A673 (cell line): ENCODE data around the gene PKLR. TPM values are rescaled to one million over a fixed set of nuclear protein-coding genes. Genes with fewer than 3 reads are reported as not detected.
"Not testable (repeated sequence)": the region's sequence is repeated elsewhere in the genome, so short reads cannot be mapped to it uniquely, and the experiment has no call there.

ENCODE experiments used
- BruUV-seq: library from RNA; stranded (reverse); fragments of 400-500 nt; replicated peaks from 2 replicates; lab custom pipeline; 2021; lab: Mats Ljungman, UMichigan
- CTCF ChIA-PET: fragments of 300-600 bp; sonication (Branson Sonifier 250); formaldehyde crosslinking; loops from one replicate; lab custom pipeline; 2022; ENCODE audit warnings: antibody characterized with exemption; lab: Charles Lee
- POLR2A ChIA-PET: fragments of 300-600 bp; sonication (Branson Sonifier 250); formaldehyde crosslinking; loops from one replicate; lab custom pipeline; 2022; ENCODE audit warnings: antibody characterized with exemption; ENCODE audit not compliant: low non-redundant PET; lab: Charles Lee
- DNase-seq: peaks from one replicate; pipeline ENCODE4 v3.0.0-alpha.2; 2015; ENCODE audit warnings: low spot score
- H3K27ac ChIP-seq: fragments of 200-600 bp; sonication (generic); 2 replicates; pipeline ENCODE4 v1.5.1; 2016; ENCODE audit warnings: mixed run types, low read depth, mild to moderate bottlenecking, mixed read lengths, antibody characterized with exemption, low read length; ENCODE audit not compliant: poor library complexity, severe bottlenecking
- H3K27me3 ChIP-seq: fragments of 200-600 bp; sonication (generic); replicated peaks from 2 replicates; pipeline ENCODE4 v1.6.1; 2017; ENCODE audit warnings: mixed run types, low read depth, mild to moderate bottlenecking, mixed read lengths, antibody characterized with exemption, low read length; ENCODE audit not compliant: insufficient read depth, poor library complexity
- H3K36me3 ChIP-seq: fragments of 200-600 bp; sonication (generic); 2 replicates; pipeline ENCODE4 v1.6.1; 2016; ENCODE audit warnings: mixed run types, mild to moderate bottlenecking, mixed read lengths, antibody characterized with exemption, low read length; ENCODE audit not compliant: insufficient read depth, poor library complexity, severe bottlenecking
- H3K4me1 ChIP-seq: fragments of 200-600 bp; sonication (generic); 2 replicates; pipeline ENCODE4 v1.6.1; 2017; ENCODE audit warnings: mixed run types, mild to moderate bottlenecking, mixed read lengths, antibody characterized with exemption, low read length; ENCODE audit not compliant: insufficient read depth, poor library complexity, severe bottlenecking
- H3K4me3 ChIP-seq: fragments of 200-600 bp; sonication (generic); 2 replicates; pipeline ENCODE4 v1.5.1; 2016; ENCODE audit warnings: low read depth, mixed run types, mild to moderate bottlenecking, mixed read lengths, low read length; ENCODE audit not compliant: poor library complexity, severe bottlenecking
- H3K9me3 ChIP-seq: fragments of 200-600 bp; sonication (generic); 2 replicates; pipeline ENCODE4 v1.6.1; 2016; ENCODE audit warnings: mixed run types, low read depth, mild to moderate bottlenecking, mixed read lengths, antibody characterized with exemption, low read length; ENCODE audit not compliant: poor library complexity, severe bottlenecking
- EZH2 ChIP-seq: fragments of 200-600 bp; sonication (generic); IDR thresholded peaks from 2 replicates; pipeline ENCODE4 v1.6.1; 2017; ENCODE audit warnings: borderline replicate concordance, low read depth, mild to moderate bottlenecking, mixed read lengths, antibody characterized with exemption, low read length; ENCODE audit not compliant: poor library complexity, severe bottlenecking
- intact Hi-C: fragments of 100-400 bp; cut with micrococcal nuclease; formaldehyde crosslinking; loops from one replicate; pipeline ENCODE4 v1.10.0; 2022; ENCODE audit not compliant: unreplicated experiment
- total RNA-seq: library from RNA; stranded (reverse); gene quantifications from 2 replicates; pipeline ENCODE4 v1.2.3, GENCODE V29; 2021
- TF ChIP-seq, protein P1 (sequence below): fragments of 300-800, 200-600 bp; sonication (generic); conservative IDR thresholded peaks from 2 replicates; pipeline ENCODE4 v1.5.1; 2017; ENCODE audit warnings: low read depth, mild to moderate bottlenecking, antibody characterized with exemption, low read length, moderate library complexity, mixed read lengths

PKLR gene
- total RNA-seq, 1 experiment from 2014 or later, result not detected

DNA sequence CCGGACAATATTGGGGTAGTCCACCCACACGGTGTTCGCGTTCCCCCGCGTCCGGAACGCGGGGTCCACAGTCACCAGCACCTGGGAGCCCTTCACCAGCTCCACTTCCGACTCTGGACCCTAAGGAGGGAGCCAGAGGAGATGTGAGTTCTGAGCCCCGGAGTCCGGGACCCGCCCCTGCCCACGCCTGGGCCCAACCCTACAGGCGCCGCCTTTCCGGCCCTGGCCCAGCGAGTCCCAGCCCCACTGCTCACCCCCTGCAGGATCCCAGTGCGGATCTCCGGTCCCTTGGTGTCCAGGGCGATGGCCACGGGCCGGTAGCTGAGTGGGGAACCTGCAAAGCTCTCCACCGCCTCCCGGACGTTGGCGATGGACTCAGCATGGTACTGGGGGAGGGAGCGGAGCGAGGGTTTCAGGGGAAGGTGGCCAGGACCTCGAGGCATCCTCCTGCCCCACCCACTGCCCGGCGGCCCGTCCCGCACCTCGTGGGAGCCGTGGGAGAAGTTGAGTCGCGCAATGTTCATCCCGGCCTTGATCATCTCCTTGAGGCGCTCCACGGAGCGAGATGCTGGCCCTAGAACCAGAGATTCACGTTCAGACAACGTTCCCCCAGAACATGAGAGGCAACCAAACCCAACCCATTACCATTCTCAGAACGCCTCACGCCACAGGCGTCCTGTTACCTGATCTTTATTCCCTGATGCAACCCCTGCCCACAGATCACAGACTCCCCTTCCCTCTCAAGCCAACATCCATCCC lies 5.9 kb downstream of the PKLR start:
- POLR2A ChIA-PET, result no interaction called here
- Histone ChIP-seq H3K9me3 (no peaks in the 10 kb centered on the region), H3K36me3 (no peaks in the 10 kb centered on the region), H3K4me3 (no peak overlapping the region), H3K4me1 (no peaks in the 10 kb centered on the region), H3K27me3 (peaks cover 22% of the 10 kb centered on the region), H3K27ac (no peak overlapping the region)
- intact Hi-C loops, result no loop called here
- CTCF ChIA-PET, result interaction anchor here (0.5 kb wide), 1 partner anchor 45 kb away, joined by 3 read pairs; no protein-coding TSS in a partner anchor
- no TSS peak for BruUV-seq
- no peak for DNase-seq
- TF ChIP-seq, protein P1, sequence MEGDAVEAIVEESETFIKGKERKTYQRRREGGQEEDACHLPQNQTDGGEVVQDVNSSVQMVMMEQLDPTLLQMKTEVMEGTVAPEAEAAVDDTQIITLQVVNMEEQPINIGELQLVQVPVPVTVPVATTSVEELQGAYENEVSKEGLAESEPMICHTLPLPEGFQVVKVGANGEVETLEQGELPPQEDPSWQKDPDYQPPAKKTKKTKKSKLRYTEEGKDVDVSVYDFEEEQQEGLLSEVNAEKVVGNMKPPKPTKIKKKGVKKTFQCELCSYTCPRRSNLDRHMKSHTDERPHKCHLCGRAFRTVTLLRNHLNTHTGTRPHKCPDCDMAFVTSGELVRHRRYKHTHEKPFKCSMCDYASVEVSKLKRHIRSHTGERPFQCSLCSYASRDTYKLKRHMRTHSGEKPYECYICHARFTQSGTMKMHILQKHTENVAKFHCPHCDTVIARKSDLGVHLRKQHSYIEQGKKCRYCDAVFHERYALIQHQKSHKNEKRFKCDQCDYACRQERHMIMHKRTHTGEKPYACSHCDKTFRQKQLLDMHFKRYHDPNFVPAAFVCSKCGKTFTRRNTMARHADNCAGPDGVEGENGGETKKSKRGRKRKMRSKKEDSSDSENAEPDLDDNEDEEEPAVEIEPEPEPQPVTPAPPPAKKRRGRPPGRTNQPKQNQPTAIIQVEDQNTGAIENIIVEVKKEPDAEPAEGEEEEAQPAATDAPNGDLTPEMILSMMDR, result no peak
- TF ChIP-seq EZH2, result no peak

DNA sequence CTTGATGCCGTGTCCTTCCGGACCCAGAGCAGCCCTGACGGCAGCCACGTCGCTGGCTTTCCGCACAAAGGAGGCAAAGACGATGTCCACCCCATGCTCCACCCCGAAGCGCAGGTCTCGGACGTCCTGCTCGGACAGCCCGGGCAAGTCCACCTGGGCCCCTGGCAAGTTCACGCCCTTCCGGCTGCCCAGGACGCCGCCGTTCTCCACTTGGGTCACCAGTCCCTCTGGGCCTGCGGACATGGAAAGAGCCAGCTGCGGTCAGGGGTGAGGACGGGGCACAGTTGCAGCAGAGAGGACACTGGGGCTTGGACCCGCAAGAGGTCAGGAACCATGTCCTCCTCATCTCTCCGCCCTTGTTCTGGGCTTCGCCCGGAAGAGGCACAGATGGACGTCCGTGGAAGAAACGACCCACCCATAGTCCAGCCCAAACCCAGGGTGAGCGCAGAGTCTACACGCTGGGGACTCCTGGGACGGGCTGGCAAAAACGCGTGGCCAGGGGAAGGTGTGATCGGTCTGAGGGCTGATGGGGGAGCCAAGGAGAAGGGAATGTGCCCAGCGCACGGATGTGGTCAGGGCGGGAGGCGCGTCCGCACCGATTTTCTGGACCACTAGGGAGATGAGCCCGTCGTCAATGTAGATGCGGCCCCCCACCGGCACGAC lies 6.6 kb downstream of the PKLR start:
- Histone ChIP-seq H3K36me3 (no peaks in the 10 kb centered on the region), H3K4me3 (no peak overlapping the region), H3K9me3 (no peaks in the 10 kb centered on the region), H3K27ac (no peak overlapping the region), H3K27me3 (peaks cover 22% of the 10 kb centered on the region), H3K4me1 (no peaks in the 10 kb centered on the region)
- intact Hi-C loops, result no loop called here
- no TSS peak for BruUV-seq
- ChIA-PET POLR2A (no interaction called here), CTCF (no interaction called here)
- DNase-seq, result no peak
- no peak for TF ChIP-seq EZH2
- TF ChIP-seq, protein P1, result no peak

DNA sequence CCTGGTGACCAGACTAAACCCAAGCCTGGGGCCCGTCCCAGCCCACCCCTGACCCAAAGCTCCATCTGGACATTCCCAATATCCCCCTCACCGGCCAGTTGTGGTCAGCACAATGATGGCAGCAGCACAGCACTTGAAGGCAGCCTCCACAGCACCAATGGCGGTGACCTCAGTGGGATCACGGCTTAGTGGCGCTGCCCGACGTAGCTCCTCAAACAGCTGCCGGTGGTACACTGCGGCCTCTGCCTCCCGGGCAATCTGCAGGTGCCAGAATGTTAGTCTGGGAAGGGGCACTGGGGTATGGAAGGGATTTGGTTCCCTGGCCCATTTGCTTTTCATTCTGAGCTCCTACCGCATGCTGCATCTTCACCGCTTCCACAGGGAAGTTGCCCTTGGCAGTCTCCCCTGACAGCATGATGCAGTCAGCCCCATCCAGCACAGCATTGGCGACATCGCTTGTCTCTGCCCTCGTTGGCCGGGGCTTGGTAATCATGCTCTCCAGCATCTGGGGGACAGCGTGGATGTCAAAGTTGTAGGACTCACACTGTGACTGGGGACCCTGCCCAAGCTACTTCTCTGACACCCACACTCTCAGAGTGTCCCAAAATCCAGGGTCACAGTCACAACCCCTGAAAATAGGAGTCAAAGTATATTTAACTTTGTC lies 8.0 kb downstream of the PKLR start:
- POLR2A ChIA-PET, result no interaction called here
- intact Hi-C loops, result no loop called here
- DNase-seq, result no peak
- no peaks in the 10 kb centered on the region for H3K4me1 ChIP-seq
- no peak overlapping the region for H3K4me3 ChIP-seq
- H3K36me3 ChIP-seq, result no peaks in the 10 kb centered on the region
- no peak for TF ChIP-seq EZH2
- TF ChIP-seq, protein P1, result no peak
- no peak overlapping the region for H3K27ac ChIP-seq
- H3K27me3 ChIP-seq, result peaks cover 22% of the 10 kb centered on the region
- BruUV-seq, result no TSS peak
- CTCF ChIA-PET, result no interaction called here
- no peaks in the 10 kb centered on the region for H3K9me3 ChIP-seq

DNA sequence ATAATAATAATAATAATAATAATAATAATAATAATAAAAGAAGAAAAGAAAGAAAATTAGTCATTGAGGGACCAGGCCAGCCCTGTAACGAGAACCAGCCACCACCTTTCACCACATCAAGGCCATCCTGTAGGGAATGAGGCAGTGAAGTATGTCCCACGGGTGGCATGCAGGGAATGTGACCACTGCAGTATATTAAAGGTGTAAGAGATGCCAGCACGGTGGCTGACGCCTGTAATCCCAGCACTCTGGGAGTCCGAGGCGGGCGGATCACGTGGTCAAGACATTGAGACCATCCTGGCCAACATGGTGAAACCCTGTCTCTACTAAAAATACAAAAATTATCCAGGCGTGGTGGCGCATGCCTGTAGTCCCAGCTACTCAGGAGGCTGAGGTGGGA lies 10.2 kb downstream of the PKLR start:
- POLR2A ChIA-PET, H3K36me3 ChIP-seq, DNase-seq, H3K4me1 ChIP-seq, H3K27ac ChIP-seq, H3K9me3 ChIP-seq, BruUV-seq, CTCF ChIA-PET, H3K4me3 ChIP-seq, intact Hi-C loops: not testable (repeated sequence)
- peaks cover 21% of the 10 kb centered on the region for H3K27me3 ChIP-seq
